ENCODE data around the gene HOXC13. TPM values are rescaled to one million over a fixed set of nuclear protein-coding genes. Genes with fewer than 3 reads are reported as not detected.
A peak's percentile ranks its signal among the peaks of the same experiment; 100 is the strongest.

Gene HOXC13
- total RNA-seq, 2 experiments from 2014 or later = not detected

GRCh38 chr12:53976823-53977595 is 38.4 kb downstream of the HOXC13 start:
- DNase-seq = no peak
- Mint-ChIP-seq H3K4me1 (ENCODE audit: low read depth) (peaks cover 26% of the 10 kb centered on the region), H3K4me3 (no peak overlapping the region), H3K27ac (no peak overlapping the region), H3K27me3 (ENCODE audit: low read depth) (peaks cover 87% of the 10 kb centered on the region), H3K9me3 (ENCODE audit: insufficient read depth) (no peaks in the 10 kb centered on the region), H3K36me3 (ENCODE audit: low read depth) (peaks cover 11% of the 10 kb centered on the region)
- ChIA-PET POLR2A (no interaction called here), CTCF (interaction anchor here (1.1 to 1.9 kb wide), 5 partner anchors 8 to 239 kb away, joined by 3 to 11 read pairs (median 3); partner anchors contain the start of gene HOXC10)
- no peak for ATAC-seq

GRCh38 chr12:53977596-53978445 is 39.2 kb downstream of the HOXC13 start:
- DNase-seq (no peak), ATAC-seq (no peak)
- Mint-ChIP-seq H3K36me3 (ENCODE audit: low read depth) (peaks cover 10% of the 10 kb centered on the region), H3K27me3 (ENCODE audit: low read depth) (peaks cover 87% of the 10 kb centered on the region), H3K9me3 (ENCODE audit: insufficient read depth) (no peaks in the 10 kb centered on the region), H3K4me3 (no peak overlapping the region), H3K4me1 (ENCODE audit: low read depth) (peaks cover 26% of the 10 kb centered on the region), H3K27ac (no peak overlapping the region)
- CTCF ChIA-PET = interaction anchor here (1.1 to 1.4 kb wide), 2 partner anchors 10 to 28 kb away, joined by 3 read pairs; no protein-coding TSS in a partner anchor
- POLR2A ChIA-PET = no interaction called here

GRCh38 chr12:53978477-53979356 is 40.1 kb downstream of the HOXC13 start:
- Mint-ChIP-seq H3K27ac (no peak overlapping the region), H3K36me3 (ENCODE audit: low read depth) (peaks cover 4% of the 10 kb centered on the region), H3K4me1 (ENCODE audit: low read depth) (peaks cover 19% of the 10 kb centered on the region), H3K4me3 (no peak overlapping the region), H3K27me3 (ENCODE audit: low read depth) (peaks cover 89% of the 10 kb centered on the region), H3K9me3 (ENCODE audit: insufficient read depth) (no peaks in the 10 kb centered on the region)
- POLR2A ChIA-PET = no interaction called here
- DNase-seq (no peak), ATAC-seq (no peak)
- CTCF ChIA-PET = interaction anchor here (1.1 to 1.4 kb wide), 2 partner anchors 10 to 27 kb away, joined by 3 read pairs; no protein-coding TSS in a partner anchor

GRCh38 chr12:53980104-53980801 is 41.6 kb downstream of the HOXC13 start:
- CTCF ChIA-PET = interaction anchor here (1.1 kb wide), 1 partner anchor 221 kb away, joined by 4 read pairs; no protein-coding TSS in a partner anchor
- Mint-ChIP-seq H3K27ac (no peak overlapping the region), H3K4me1 (ENCODE audit: low read depth) (peaks cover 22% of the 10 kb centered on the region), H3K36me3 (ENCODE audit: low read depth) (peaks cover 4% of the 10 kb centered on the region), H3K9me3 (ENCODE audit: insufficient read depth) (no peaks in the 10 kb centered on the region), H3K27me3 (ENCODE audit: low read depth) (peaks cover 92% of the 10 kb centered on the region), H3K4me3 (no peak overlapping the region)
- POLR2A ChIA-PET = interaction anchor here (0.5 to 0.7 kb wide), 2 partner anchors 45 to 221 kb away, joined by 3 to 4 read pairs; no protein-coding TSS in a partner anchor
- DNase-seq (no peak), ATAC-seq (no peak)

GRCh38 chr12:53980802-53981496 is 42.3 kb downstream of the HOXC13 start:
- no peak overlapping the region for H3K27ac Mint-ChIP-seq
- H3K27me3 Mint-ChIP-seq (ENCODE audit: low read depth) = peaks cover 92% of the 10 kb centered on the region
- no peak for ATAC-seq
- H3K36me3 Mint-ChIP-seq (ENCODE audit: low read depth) = peaks cover 2% of the 10 kb centered on the region
- no peaks in the 10 kb centered on the region for H3K9me3 Mint-ChIP-seq (ENCODE audit: insufficient read depth)
- DNase-seq = no peak
- peaks cover 21% of the 10 kb centered on the region for H3K4me1 Mint-ChIP-seq (ENCODE audit: low read depth)
- no peak overlapping the region for H3K4me3 Mint-ChIP-seq
- POLR2A ChIA-PET = interaction anchor here (0.5 to 0.7 kb wide), 2 partner anchors 46 to 221 kb away, joined by 3 to 4 read pairs; no protein-coding TSS in a partner anchor
- CTCF ChIA-PET = interaction anchor here (0.5 to 1.1 kb wide), 2 partner anchors 23 to 220 kb away, joined by 3 to 4 read pairs; no protein-coding TSS in a partner anchor

GRCh38 chr12:53981634-53982565 is 43.3 kb downstream of the HOXC13 start:
- POLR2A ChIA-PET = no interaction called here
- H3K27ac Mint-ChIP-seq = no peak overlapping the region
- CTCF ChIA-PET = no interaction called here
- H3K9me3 Mint-ChIP-seq (ENCODE audit: insufficient read depth) = no peaks in the 10 kb centered on the region
- H3K27me3 Mint-ChIP-seq (ENCODE audit: low read depth) = peaks cover 93% of the 10 kb centered on the region
- peaks cover 28% of the 10 kb centered on the region for H3K4me1 Mint-ChIP-seq (ENCODE audit: low read depth)
- peaks cover 2% of the 10 kb centered on the region for H3K36me3 Mint-ChIP-seq (ENCODE audit: low read depth)
- no peak for DNase-seq
- H3K4me3 Mint-ChIP-seq = no peak overlapping the region
- ATAC-seq = no peak

GRCh38 chr12:53982648-53983567 is 44.3 kb downstream of the HOXC13 start:
- Mint-ChIP-seq H3K27ac (no peak overlapping the region), H3K36me3 (ENCODE audit: low read depth) (peaks cover 2% of the 10 kb centered on the region), H3K27me3 (ENCODE audit: low read depth) (peaks cover 95% of the 10 kb centered on the region), H3K9me3 (ENCODE audit: insufficient read depth) (no peaks in the 10 kb centered on the region), H3K4me1 (ENCODE audit: low read depth) (peaks cover 30% of the 10 kb centered on the region), H3K4me3 (peak overlapping the region; percentile 12)
- POLR2A ChIA-PET = no interaction called here
- CTCF ChIA-PET = no interaction called here
- ATAC-seq (no peak), DNase-seq (no peak)

- ChIA-PET CTCF (interaction anchor here (5.8 kb wide), 1 partner anchor 218 kb away, joined by 35 read pairs; no protein-coding TSS in a partner anchor), POLR2A (no interaction called here)
- ATAC-seq (no peak), DNase-seq (no peak)
- Mint-ChIP-seq H3K9me3 (ENCODE audit: insufficient read depth) (no peaks in the 10 kb centered on the region), H3K4me1 (ENCODE audit: low read depth) (peaks cover 31% of the 10 kb centered on the region), H3K36me3 (ENCODE audit: low read depth) (peaks cover 2% of the 10 kb centered on the region), H3K27ac (no peak overlapping the region), H3K4me3 (peak overlapping the region; percentile 12), H3K27me3 (ENCODE audit: low read depth) (peaks cover 95% of the 10 kb centered on the region)
Measured at GRCh38 chr12:53983568-53983949, 44.9 kb downstream of the HOXC13 start.

GRCh38 chr12:53983950-53984572 is 45.4 kb downstream of the HOXC13 start:
- Mint-ChIP-seq H3K27me3 (ENCODE audit: low read depth) (peaks cover 93% of the 10 kb centered on the region), H3K4me3 (no peak overlapping the region), H3K9me3 (ENCODE audit: insufficient read depth) (no peaks in the 10 kb centered on the region), H3K36me3 (ENCODE audit: low read depth) (peaks cover 2% of the 10 kb centered on the region), H3K4me1 (ENCODE audit: low read depth) (peaks cover 36% of the 10 kb centered on the region), H3K27ac (no peak overlapping the region)
- POLR2A ChIA-PET = no interaction called here
- CTCF ChIA-PET = interaction anchor here (1.1 to 5.8 kb wide), 10 partner anchors 8 to 223 kb away, joined by 3 to 35 read pairs (median 7); partner anchors contain the start of genes HOXC5 and HOXC9
- no peak for DNase-seq
- ATAC-seq = no peak

Data from activated CD8-positive, alpha-beta T cell treated with anti-CD3 and anti-CD28 coated beads, Interleukin-2, amount 10 ng/mL, durations not matched to agents 7 days and 5 days (primary cell).